Measurements from ENCODE around the gene IRF8. TPM values are rescaled to one million over a fixed set of nuclear protein-coding genes. Genes with fewer than 3 reads are reported as not detected.

Gene IRF8
- total RNA-seq, 1 donor from 2014 or later: 1.0 TPM

DNA sequence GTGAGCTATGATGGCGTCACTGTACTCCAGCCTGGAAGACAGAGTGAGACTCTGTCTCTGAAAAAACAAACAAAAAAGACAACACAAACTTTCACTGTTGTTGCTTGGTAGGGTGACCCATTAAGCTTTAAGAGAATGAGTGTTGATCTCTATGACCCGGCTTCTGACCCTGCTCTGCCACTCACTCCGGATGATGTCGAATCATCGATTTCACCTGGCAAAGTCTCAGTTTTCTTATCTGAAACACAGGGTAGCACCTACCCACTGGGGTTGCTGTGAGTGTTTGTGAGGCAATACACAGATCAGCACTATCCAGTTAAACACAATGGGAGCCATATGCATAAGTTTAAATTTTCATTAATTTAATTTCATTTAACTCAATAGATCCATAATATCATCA lies 20.6 kb upstream of the IRF8 start:
- peaks cover 2% of the 10 kb centered on the region for H3K9me3 Mint-ChIP-seq (ENCODE audit: unreplicated experiment)
- H3K27me3 Mint-ChIP-seq (ENCODE audit: unreplicated experiment): no peaks in the 10 kb centered on the region
- TF ChIP-seq, protein P1, sequence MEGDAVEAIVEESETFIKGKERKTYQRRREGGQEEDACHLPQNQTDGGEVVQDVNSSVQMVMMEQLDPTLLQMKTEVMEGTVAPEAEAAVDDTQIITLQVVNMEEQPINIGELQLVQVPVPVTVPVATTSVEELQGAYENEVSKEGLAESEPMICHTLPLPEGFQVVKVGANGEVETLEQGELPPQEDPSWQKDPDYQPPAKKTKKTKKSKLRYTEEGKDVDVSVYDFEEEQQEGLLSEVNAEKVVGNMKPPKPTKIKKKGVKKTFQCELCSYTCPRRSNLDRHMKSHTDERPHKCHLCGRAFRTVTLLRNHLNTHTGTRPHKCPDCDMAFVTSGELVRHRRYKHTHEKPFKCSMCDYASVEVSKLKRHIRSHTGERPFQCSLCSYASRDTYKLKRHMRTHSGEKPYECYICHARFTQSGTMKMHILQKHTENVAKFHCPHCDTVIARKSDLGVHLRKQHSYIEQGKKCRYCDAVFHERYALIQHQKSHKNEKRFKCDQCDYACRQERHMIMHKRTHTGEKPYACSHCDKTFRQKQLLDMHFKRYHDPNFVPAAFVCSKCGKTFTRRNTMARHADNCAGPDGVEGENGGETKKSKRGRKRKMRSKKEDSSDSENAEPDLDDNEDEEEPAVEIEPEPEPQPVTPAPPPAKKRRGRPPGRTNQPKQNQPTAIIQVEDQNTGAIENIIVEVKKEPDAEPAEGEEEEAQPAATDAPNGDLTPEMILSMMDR (IDR thresholded peaks at IDR 0.05; ENCODE audit: partially characterized antibody, unreplicated experiment): no peak
- no peak for DNase-seq
- peaks cover 12% of the 10 kb centered on the region for H3K4me1 Mint-ChIP-seq (ENCODE audit: low read depth, unreplicated experiment)
- H3K4me3 Mint-ChIP-seq (ENCODE audit: unreplicated experiment): no peak overlapping the region
- H3K27ac Mint-ChIP-seq (ENCODE audit: unreplicated experiment): no peak overlapping the region
- H3K36me3 Mint-ChIP-seq (ENCODE audit: unreplicated experiment): peaks cover 4% of the 10 kb centered on the region

DNA sequence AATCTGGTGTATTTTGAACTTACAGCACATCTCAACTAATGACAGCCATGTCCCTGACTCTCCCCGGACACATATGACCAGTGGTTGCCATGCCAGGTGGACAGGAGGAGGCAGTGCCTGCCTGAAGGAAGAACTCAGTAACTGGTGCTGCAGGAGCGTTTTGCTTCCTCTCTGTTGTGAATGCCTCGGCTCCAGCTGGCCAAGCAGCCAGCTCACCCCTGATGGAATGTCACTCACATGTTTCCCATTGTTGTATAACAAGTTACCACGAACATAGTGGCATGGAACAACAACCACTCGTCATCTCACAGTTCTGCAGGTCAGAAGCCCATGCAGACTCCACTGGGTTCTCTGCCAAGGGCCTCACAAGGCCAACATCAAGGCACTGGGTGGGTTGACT lies 20.1 kb upstream of the IRF8 start:
- H3K27ac Mint-ChIP-seq (ENCODE audit: unreplicated experiment): no peak overlapping the region
- TF ChIP-seq, protein P1 (IDR thresholded peaks at IDR 0.05; ENCODE audit: partially characterized antibody, unreplicated experiment): no peak
- H3K36me3 Mint-ChIP-seq (ENCODE audit: unreplicated experiment): peaks cover 4% of the 10 kb centered on the region
- H3K4me1 Mint-ChIP-seq (ENCODE audit: low read depth, unreplicated experiment): peaks cover 12% of the 10 kb centered on the region
- no peak for DNase-seq
- no peak overlapping the region for H3K4me3 Mint-ChIP-seq (ENCODE audit: unreplicated experiment)
- no peaks in the 10 kb centered on the region for H3K27me3 Mint-ChIP-seq (ENCODE audit: unreplicated experiment)
- H3K9me3 Mint-ChIP-seq (ENCODE audit: unreplicated experiment): peaks cover 2% of the 10 kb centered on the region

DNA sequence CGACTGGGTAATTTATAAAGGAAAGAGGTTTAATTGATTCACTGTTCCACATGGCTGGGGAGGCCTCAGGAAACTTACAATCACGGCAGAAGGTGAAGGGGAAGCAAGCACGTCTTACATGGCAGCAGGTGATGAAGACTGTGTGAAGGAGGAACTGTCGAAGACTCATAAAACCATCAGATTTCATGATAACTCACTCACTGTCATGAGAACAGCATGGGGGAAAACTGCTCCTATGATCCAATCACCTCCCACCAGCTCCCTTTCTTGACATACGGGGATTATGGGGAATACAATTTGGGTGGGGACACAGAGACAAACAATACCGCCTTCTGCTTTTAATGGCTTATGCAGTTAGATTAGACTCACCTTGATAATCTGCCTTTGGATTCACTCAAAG lies 19.4 kb upstream of the IRF8 start:
- peaks cover 3% of the 10 kb centered on the region for H3K9me3 Mint-ChIP-seq (ENCODE audit: unreplicated experiment)
- DNase-seq: no peak
- H3K4me1 Mint-ChIP-seq (ENCODE audit: low read depth, unreplicated experiment): peaks cover 12% of the 10 kb centered on the region
- no peak overlapping the region for H3K27ac Mint-ChIP-seq (ENCODE audit: unreplicated experiment)
- H3K4me3 Mint-ChIP-seq (ENCODE audit: unreplicated experiment): no peak overlapping the region
- no peaks in the 10 kb centered on the region for H3K27me3 Mint-ChIP-seq (ENCODE audit: unreplicated experiment)
- H3K36me3 Mint-ChIP-seq (ENCODE audit: unreplicated experiment): peaks cover 4% of the 10 kb centered on the region
- TF ChIP-seq, protein P1 (IDR thresholded peaks at IDR 0.05; ENCODE audit: partially characterized antibody, unreplicated experiment): no peak

DNA sequence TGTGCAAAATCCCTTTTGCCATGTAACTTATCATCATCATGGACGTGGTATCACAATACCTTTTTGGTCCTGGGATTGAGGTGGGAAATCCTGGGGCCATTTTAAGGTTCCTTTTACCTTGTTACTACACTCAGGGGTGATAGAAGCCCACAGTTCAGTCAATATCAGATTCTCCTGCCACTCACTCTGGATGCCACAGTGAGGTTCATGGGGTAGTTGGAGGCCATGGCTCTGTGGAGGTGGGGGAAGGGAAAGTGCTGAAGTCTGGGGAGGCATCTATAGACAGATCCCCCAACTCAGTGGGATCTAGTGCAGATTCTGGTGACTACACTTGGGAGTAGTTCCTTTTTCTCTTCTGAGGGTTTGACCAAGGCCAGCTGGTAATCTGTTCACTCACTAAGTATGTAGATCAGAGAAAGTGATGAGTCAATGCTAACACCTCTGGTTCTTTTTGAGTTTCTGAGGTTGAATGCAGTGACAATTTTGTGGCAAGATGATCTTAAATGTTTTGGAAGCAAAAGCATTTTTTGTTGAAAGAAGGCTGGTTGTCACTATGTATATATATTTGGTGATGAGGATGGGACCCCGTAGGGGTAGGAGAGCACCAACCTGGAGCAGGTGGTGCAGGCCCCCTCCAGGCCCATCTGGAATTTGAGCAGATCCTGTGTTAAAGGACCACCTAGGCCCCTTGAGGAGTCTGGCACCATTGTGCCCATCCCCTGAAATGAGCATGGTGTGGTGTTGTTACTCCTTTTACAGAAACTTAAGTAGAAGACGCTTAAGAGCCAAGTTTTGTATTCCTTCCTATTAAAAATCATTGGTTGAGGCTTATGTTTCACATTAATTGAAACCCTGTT lies 18.8 kb upstream of the IRF8 start:
- no peak for DNase-seq
- TF ChIP-seq, protein P1 (IDR thresholded peaks at IDR 0.05; ENCODE audit: partially characterized antibody, unreplicated experiment): no peak
- no peak overlapping the region for H3K4me3 Mint-ChIP-seq (ENCODE audit: unreplicated experiment)
- H3K36me3 Mint-ChIP-seq (ENCODE audit: unreplicated experiment): peaks cover 4% of the 10 kb centered on the region
- peaks cover 3% of the 10 kb centered on the region for H3K9me3 Mint-ChIP-seq (ENCODE audit: unreplicated experiment)
- no peak overlapping the region for H3K27ac Mint-ChIP-seq (ENCODE audit: unreplicated experiment)
- peaks cover 12% of the 10 kb centered on the region for H3K4me1 Mint-ChIP-seq (ENCODE audit: low read depth, unreplicated experiment)
- H3K27me3 Mint-ChIP-seq (ENCODE audit: unreplicated experiment): no peaks in the 10 kb centered on the region

DNA sequence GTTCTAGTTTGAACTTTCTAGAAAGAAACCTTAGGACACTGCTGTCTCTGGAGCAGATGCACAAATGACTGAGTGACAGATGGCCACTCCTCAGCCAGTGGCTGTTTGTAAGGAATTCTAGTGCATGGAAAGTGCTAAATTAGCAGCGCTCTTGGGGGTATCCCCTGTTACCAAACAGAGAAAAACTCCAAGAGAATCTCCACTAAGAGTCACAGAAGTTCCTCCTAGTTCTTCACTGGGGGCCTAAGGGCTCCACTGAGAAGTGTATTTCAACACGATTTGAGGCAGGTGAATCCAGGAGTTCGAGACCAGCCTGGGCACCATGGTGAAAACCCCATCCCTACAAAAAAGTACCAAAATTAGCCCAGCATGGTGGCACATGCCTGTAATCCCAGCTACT lies 18.1 kb upstream of the IRF8 start:
- H3K4me1 Mint-ChIP-seq (ENCODE audit: low read depth, unreplicated experiment): peaks cover 12% of the 10 kb centered on the region
- no peaks in the 10 kb centered on the region for H3K36me3 Mint-ChIP-seq (ENCODE audit: unreplicated experiment)
- no peak overlapping the region for H3K4me3 Mint-ChIP-seq (ENCODE audit: unreplicated experiment)
- TF ChIP-seq, protein P1 (IDR thresholded peaks at IDR 0.05; ENCODE audit: partially characterized antibody, unreplicated experiment): no peak
- no peaks in the 10 kb centered on the region for H3K27me3 Mint-ChIP-seq (ENCODE audit: unreplicated experiment)
- no peak overlapping the region for H3K27ac Mint-ChIP-seq (ENCODE audit: unreplicated experiment)
- H3K9me3 Mint-ChIP-seq (ENCODE audit: unreplicated experiment): peaks cover 3% of the 10 kb centered on the region
- DNase-seq: no peak
